ENCODE results near the gene AHRR. TPM values are rescaled to one million over a fixed set of nuclear protein-coding genes. Genes with fewer than 3 reads are reported as not detected.

Gene AHRR
- total and polyA plus RNA-seq, 3 donors from 2014 or later = 36.9 to 68.5 (median 43.4) TPM

- Histone ChIP-seq H3K4me1 (no peaks in the 10 kb centered on the region), H3K27ac (peak overlapping the region in 1 of 2 donors; percentile 10), H3K9me3 (no peaks in the 10 kb centered on the region), H3K36me3 (ENCODE audit: low read depth, missing control alignments) (no peaks in the 10 kb centered on the region), H3K27me3 (no peaks in the 10 kb centered on the region), H3K4me3 (no peak overlapping the region)
- no peak for DNase-seq
- intact Hi-C loops (cut with DNase I; ENCODE audit: low total_unique reads) = loop anchor here (10.0 kb wide), 1 partner anchor 81 kb away; no protein-coding TSS in a partner anchor
- TF ChIP-seq POLR2A (IDR thresholded peaks at IDR 0.05) = no peak
- no peak for TF ChIP-seq CTCF (IDR thresholded peaks at IDR 0.05)
- 51 to 80% methylated on average over 8 to 24 of the region's 24 CpGs for whole genome bisulfite sequencing, 2 donors
These were observed 94.6 kb downstream of the AHRR start for GRCh38 chr5:415928-416635.

GRCh38 chr5:416636-416960 is 95.1 kb downstream of the AHRR start:
- H3K27ac ChIP-seq = no peak overlapping the region
- no peak for DNase-seq
- H3K4me1 ChIP-seq = no peaks in the 10 kb centered on the region
- no peak for TF ChIP-seq CTCF (IDR thresholded peaks at IDR 0.05)
- no peak for TF ChIP-seq POLR2A (IDR thresholded peaks at IDR 0.05)
- H3K27me3 ChIP-seq = no peaks in the 10 kb centered on the region
- no peaks in the 10 kb centered on the region for H3K9me3 ChIP-seq
- no peaks in the 10 kb centered on the region for H3K36me3 ChIP-seq (ENCODE audit: low read depth, missing control alignments)
- 94 to 95% methylated on average over 11 to 14 of the region's 14 CpGs for WGBS, 2 donors
- no peak overlapping the region for H3K4me3 ChIP-seq
- intact Hi-C loops (cut with DNase I; ENCODE audit: low total_unique reads) = loop anchor here (10.0 kb wide), 1 partner anchor 82 kb away; no protein-coding TSS in a partner anchor

GRCh38 chr5:417301-418161 is 96.0 kb downstream of the AHRR start:
- H3K4me3 ChIP-seq = no peak overlapping the region
- WGBS, 2 donors = 88% methylated on average over 14 of the region's 14 CpGs
- no peak for DNase-seq
- H3K4me1 ChIP-seq = no peaks in the 10 kb centered on the region
- H3K9me3 ChIP-seq = no peaks in the 10 kb centered on the region
- no peaks in the 10 kb centered on the region for H3K27me3 ChIP-seq
- intact Hi-C loops (cut with DNase I; ENCODE audit: low total_unique reads) = loop anchor here (10.0 kb wide), 1 partner anchor 83 kb away; no protein-coding TSS in a partner anchor
- H3K36me3 ChIP-seq (ENCODE audit: low read depth, missing control alignments) = no peaks in the 10 kb centered on the region
- TF ChIP-seq CTCF (IDR thresholded peaks at IDR 0.05) (no peak), POLR2A (IDR thresholded peaks at IDR 0.05) (no peak)
- no peak overlapping the region for H3K27ac ChIP-seq

GRCh38 chr5:418162-419121 is 96.9 kb downstream of the AHRR start:
- Histone ChIP-seq H3K4me3 (no peak overlapping the region), H3K27me3 (no peaks in the 10 kb centered on the region), H3K27ac (no peak overlapping the region), H3K9me3 (no peaks in the 10 kb centered on the region), H3K36me3 (ENCODE audit: low read depth, missing control alignments) (no peaks in the 10 kb centered on the region), H3K4me1 (no peaks in the 10 kb centered on the region)
- TF ChIP-seq POLR2A (IDR thresholded peaks at IDR 0.05) (no peak), CTCF (IDR thresholded peaks at IDR 0.05) (no peak)
- intact Hi-C loops (cut with DNase I; ENCODE audit: low total_unique reads) = loop anchor here (10.0 kb wide), 1 partner anchor 84 kb away; no protein-coding TSS in a partner anchor
- WGBS, 2 donors = 87% methylated on average over 8 to 18 of the region's 18 CpGs
- DNase-seq = no peak
